Stimulated activated CD8-positive, alpha-beta memory T cell treated with anti-CD3 and anti-CD28 coated beads, Interleukin-4, amount 100 ng/mL, for 4 hours (primary cell): ENCODE results near the gene DSCAM.

Source experiments
- DNase-seq, 2 donors: peaks; one replicate each; pipeline ENCODE4 v3.0.0-alpha.2; 2020; ENCODE audit warnings: low read depth in 2 of 2, low spot score in 1 of 2

Gene DSCAM

DNA sequence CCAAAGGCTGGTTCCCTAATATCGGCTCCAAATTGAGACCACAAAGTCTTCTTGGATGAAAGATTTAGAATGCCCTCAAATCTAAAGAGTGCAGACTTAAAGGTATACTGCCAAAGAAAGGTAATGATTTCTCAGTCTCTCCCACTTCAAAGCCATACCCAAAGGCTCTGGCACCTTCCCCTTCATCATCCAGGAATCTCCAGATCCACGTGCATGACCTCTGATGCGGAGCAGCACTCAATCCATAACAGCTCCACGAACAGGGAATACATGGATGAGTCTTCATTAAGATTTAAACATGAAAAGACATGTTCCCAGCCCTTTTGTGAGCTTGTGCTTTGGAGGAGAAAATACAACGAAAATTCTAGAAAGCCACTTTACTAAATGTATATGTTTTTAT is 453.9 kb downstream of the DSCAM start:
- no peak for DNase-seq

GRCh38 chr21:40388046-40388445 is 458.9 kb downstream of the DSCAM start:
- no peak for DNase-seq

- no peak for DNase-seq
Measured at GRCh38 chr21:40386981-40387747, 459.8 kb downstream of the DSCAM start.

- no peak for DNase-seq
Measured at GRCh38 chr21:40386294-40386911, 460.6 kb downstream of the DSCAM start.

- DNase-seq = no peak
Measured at GRCh38 chr21:40385883-40386282, 461.1 kb downstream of the DSCAM start.

- DNase-seq = no peak
Measured at GRCh38 chr21:40383951-40384350, 463.0 kb downstream of the DSCAM start.

- DNase-seq = no peak
Measured at GRCh38 chr21:40381111-40381510, 465.8 kb downstream of the DSCAM start.

GRCh38 chr21:40379881-40380810 is 466.8 kb downstream of the DSCAM start:
- DNase-seq = no peak

DNA sequence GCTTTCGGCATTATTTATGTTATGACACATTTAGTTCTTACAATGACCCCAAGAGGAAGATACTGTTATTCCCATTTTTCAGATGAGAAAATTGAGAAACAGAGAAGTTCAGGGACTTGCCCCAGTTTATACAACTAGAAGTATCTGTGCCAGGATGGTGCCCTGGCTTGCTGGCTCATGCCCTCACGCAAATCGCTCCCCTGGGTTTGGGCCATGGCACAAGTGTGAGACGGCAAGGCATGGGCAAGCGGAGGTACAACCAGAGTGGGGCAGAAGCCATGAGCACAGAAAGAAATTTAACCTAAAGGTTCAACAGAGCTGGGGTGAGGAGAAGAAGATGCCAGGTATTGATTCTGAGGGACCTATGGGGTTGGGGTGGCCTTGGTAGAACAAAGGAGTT is 469.8 kb downstream of the DSCAM start:
- no peak for DNase-seq

DNA sequence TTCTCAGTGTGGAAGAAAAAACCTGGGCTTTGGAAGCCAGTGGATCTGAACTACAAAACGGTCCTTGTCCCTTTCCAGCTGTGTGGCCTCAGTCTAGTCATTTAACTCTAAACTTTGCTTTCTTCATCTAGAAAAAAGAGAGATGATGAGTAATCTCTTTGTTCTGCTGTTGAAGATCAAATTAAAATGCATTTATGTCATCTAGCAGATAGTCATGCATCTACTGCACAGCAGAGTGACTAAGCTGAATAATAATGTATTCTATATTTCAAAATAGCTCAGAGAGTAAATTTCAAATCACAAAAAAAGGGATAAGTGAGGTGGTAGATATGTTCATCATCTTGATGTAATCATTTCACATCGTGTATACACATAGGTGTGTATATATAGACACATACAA is 473.2 kb downstream of the DSCAM start:
- DNase-seq = no peak

- DNase-seq = no peak
Measured at GRCh38 chr21:40372506-40372905, 474.5 kb downstream of the DSCAM start.

DNA sequence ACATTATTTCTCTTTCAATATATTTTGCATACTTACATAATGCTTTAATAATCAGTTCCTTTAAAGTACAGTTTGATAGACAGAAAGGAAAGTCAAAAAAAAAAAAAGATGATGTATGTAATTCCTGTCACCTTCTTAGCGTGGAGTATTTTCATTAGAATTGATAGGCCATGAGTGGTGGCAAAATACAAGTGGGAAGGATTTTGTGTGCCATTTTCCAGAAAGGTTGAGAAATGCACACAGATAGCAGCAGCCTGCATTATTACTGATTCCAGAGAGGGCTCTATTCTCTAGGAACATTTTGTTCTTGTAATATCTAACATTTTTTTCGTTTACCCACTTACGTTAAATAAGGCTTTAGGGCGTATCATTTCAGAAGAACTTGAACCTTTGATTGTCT is 475.6 kb downstream of the DSCAM start:
- no peak for DNase-seq

- DNase-seq = no peak
Measured at GRCh38 chr21:40356644-40357043, 490.3 kb downstream of the DSCAM start.

GRCh38 chr21:40355076-40355475 is 491.9 kb downstream of the DSCAM start:
- no peak for DNase-seq

- DNase-seq = no peak
Measured at GRCh38 chr21:40351006-40351405, 496.0 kb downstream of the DSCAM start.

DNA sequence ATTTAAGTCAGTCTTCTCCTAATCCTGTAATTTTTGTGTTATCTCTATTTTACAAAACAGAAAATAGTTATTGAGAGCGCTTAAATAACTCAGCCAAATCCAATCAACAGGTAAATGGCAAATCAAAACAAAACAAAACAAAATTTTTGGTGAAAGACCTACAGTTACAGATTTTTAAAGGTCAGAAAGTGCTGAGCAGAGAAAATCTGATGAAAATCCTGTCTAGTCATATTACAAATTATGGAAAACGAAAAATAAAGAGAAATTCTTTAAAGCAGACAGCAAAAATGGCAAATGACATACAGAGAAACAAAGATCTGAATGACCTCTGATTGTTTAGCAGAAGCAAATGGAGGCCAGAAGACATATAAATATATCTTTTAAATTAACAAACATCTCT is 497.4 kb downstream of the DSCAM start:
- DNase-seq = no peak

- DNase-seq = no peak
Measured at GRCh38 chr21:40345711-40346321, 501.1 kb downstream of the DSCAM start.

DNA sequence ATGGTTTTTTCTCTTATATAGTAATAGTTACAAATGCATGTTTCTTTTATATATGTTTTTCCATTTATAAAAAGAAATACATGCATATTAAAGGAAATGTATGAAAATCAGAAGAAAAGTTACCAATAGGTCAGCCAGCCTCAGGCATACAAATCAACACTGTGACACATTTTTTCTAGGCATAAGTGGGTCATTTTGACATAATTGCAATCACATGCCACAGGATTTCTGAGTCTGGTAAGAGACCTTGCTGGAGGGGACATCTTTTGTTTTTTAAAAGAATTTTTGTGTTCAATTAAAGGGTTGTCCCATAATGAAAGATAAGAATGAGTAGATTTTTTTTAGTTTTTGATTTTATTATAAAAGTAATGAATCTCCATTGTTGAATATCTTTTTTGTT is 506.6 kb downstream of the DSCAM start:
- DNase-seq = no peak

- DNase-seq = no peak
Measured at GRCh38 chr21:40339050-40339449, 507.9 kb downstream of the DSCAM start.

DNA sequence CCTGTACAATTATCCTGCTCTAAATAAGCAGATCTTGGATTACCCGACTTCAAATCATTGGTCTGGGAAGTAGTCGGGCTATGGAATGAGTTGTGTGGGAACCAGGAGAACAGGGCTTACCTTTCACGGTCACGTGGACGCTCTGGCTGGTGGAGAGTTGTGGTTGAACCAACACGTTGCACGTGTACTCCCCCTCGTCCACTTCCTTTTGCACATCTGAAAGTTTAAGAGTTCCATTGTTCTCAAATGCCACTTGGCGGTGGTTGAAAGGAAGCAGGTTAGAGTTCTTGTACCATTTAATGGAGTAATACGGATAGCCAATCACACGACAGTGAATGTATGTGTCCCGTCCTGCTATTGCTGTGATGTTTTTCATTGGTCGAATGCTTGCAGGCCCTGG is 509.0 kb downstream of the DSCAM start:
- DNase-seq = no peak

DNA sequence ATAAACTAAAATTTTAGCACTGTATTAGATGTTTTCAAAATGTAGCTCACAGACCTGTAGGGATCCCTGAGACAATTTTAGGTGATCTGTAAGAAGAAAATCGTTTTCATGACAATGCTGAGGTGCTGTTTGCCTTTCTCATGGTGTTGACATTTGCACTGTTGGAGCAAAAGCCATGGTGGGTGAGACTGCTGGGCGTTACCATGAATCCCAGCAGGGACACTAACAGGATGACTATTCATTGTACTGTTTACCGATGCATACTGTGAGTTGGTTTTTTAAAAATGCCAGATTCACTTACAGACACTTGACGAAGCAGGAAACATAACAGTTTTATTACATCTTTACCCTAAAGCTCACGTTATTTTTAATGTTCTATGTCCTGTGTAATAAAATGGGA is 511.3 kb downstream of the DSCAM start:
- no peak for DNase-seq
